ENCODE results near the gene MTHFD1L. TPM values are rescaled to one million over a fixed set of nuclear protein-coding genes. Genes with fewer than 3 reads are reported as not detected.

Gene MTHFD1L
- total RNA-seq, 6 experiments from 2014 or later, result 67.5 to 88.7 (median 80.9) TPM

DNA sequence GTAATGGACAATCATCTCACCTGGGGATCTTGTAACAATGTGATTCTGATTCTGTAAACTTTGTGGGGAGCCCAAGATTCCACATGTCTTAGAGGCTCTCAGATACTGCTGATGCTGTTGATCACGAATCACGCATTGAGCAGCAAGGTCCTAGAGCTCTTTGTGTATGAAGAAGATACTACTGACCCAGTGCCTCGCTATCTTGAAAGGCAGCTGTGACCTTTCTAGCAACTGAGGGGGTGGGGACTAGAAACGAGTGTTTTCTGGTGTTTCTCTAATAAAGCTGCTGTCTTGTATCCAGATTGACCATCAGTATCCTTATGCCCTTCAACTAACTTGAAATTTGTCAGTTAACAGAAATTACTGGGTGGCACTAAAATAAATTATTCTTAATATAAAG, 142.9 kb downstream of the MTHFD1L start:
- H3K27ac Mint-ChIP-seq, result no peak overlapping the region
- peaks cover 47% of the 10 kb centered on the region for H3K4me1 Mint-ChIP-seq (ENCODE audit: low read depth)
- H3K4me3 Mint-ChIP-seq, result no peak overlapping the region
- H3K27me3 Mint-ChIP-seq (ENCODE audit: insufficient read depth), result no peaks in the 10 kb centered on the region; the same call in none of the 2 replicates
- no peak for DNase-seq
- H3K9me3 Mint-ChIP-seq, result no peaks in the 10 kb centered on the region
- TF ChIP-seq, protein P1, sequence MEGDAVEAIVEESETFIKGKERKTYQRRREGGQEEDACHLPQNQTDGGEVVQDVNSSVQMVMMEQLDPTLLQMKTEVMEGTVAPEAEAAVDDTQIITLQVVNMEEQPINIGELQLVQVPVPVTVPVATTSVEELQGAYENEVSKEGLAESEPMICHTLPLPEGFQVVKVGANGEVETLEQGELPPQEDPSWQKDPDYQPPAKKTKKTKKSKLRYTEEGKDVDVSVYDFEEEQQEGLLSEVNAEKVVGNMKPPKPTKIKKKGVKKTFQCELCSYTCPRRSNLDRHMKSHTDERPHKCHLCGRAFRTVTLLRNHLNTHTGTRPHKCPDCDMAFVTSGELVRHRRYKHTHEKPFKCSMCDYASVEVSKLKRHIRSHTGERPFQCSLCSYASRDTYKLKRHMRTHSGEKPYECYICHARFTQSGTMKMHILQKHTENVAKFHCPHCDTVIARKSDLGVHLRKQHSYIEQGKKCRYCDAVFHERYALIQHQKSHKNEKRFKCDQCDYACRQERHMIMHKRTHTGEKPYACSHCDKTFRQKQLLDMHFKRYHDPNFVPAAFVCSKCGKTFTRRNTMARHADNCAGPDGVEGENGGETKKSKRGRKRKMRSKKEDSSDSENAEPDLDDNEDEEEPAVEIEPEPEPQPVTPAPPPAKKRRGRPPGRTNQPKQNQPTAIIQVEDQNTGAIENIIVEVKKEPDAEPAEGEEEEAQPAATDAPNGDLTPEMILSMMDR (IDR thresholded peaks at IDR 0.05), result no peak
- H3K36me3 Mint-ChIP-seq (ENCODE audit: low read depth), result peaks cover 29% of the 10 kb centered on the region; the same call in 1 of the 2 replicates

DNA sequence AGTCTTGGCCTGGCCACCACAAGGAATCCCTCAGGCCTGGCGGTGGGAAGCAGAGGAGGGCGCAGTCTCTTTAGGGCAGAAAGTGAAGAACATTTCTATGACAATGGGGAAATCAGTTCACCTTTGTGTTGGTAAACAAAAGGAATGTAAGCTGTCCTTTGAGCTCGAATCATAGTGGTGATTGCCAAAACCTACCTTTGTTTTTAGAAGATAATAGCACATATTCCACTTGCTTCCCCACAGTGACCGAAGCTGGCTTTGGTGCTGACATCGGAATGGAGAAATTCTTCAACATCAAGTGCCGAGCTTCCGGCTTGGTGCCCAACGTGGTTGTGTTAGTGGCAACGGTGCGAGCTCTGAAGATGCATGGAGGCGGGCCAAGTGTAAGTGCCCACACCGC, 144.1 kb downstream of the MTHFD1L start:
- H3K36me3 Mint-ChIP-seq (ENCODE audit: low read depth), result peaks cover 35% of the 10 kb centered on the region
- H3K4me3 Mint-ChIP-seq, result no peak overlapping the region
- peaks cover 3% of the 10 kb centered on the region; the same call in 1 of the 2 replicates for H3K27me3 Mint-ChIP-seq (ENCODE audit: insufficient read depth)
- no peaks in the 10 kb centered on the region for H3K9me3 Mint-ChIP-seq
- DNase-seq, result no peak
- H3K27ac Mint-ChIP-seq, result no peak overlapping the region
- TF ChIP-seq, protein P1 (IDR thresholded peaks at IDR 0.05), result no peak
- H3K4me1 Mint-ChIP-seq (ENCODE audit: low read depth), result peaks cover 39% of the 10 kb centered on the region

DNA sequence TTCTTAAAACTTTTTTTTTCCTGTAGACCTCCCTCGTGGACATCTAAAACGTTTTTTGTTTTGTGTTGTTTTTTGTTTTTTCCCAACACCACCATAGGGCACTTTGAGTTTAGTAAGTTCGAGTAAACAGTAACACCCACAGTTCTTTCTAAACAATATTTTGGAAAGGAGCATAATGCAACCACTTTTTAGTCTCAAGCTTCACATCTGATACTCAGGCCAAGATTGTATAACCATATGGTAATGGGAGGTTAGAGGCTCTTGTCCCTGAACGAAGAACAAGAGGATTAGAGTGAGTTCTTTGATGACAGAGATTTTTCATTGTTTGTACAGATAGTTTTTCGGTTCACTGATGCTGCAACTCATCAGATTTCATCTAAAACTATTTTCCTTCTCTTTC, 144.6 kb downstream of the MTHFD1L start:
- Mint-ChIP-seq H3K27me3 (ENCODE audit: insufficient read depth) (peaks cover 3% of the 10 kb centered on the region; the same call in 1 of the 2 replicates), H3K27ac (peak overlapping the region; percentile 32; the same call in 1 of the 2 replicates), H3K4me3 (no peak overlapping the region), H3K36me3 (ENCODE audit: low read depth) (peaks cover 38% of the 10 kb centered on the region), H3K4me1 (ENCODE audit: low read depth) (peaks cover 36% of the 10 kb centered on the region), H3K9me3 (no peaks in the 10 kb centered on the region)
- TF ChIP-seq, protein P1 (IDR thresholded peaks at IDR 0.05), result no peak
- no peak for DNase-seq

DNA sequence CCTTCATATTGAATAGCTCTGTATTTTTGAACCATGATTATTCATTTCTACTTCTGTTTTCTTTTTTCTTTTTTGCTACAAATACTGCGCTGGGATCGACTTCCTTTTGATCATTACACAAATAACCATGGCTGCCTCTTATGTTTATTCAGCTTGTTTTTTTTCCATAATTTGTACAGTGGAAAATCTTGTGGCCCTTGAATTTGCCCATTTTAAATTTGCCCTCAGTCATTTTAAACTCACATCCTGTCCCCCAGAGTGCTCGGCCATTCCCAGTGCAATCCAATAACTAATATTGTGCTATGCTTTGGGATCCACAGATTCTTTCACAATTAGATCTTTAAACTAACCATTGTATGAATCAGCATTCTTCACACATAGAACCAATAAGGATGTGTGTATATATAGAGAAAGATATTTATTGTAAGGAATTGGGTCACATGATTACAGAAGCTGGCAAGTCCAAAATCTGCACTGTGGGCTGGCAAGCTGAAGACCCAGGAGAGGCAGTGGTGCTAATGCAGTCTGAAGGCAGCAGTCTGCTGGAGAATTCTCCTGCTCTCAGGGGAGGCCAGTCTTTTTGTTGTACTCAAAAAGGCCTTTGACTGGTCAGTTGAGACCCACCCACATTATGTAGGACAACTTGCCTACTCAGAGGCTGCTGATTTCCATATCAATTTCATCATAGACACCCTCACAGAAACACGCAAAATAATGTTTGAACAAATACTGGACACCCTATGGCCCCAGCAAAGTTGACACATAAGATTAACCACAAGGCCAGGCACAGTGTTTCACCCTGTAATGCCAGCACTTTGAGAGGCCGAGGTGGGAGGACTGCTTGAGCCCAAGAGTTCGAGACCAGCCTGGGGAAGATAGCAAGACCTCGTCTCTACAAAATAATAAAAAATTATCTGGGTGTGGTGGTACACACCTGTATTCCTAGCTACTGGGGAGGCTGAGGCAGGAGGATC, 147.1 kb downstream of the MTHFD1L start:
- Mint-ChIP-seq H3K27ac (peak overlapping the region; percentile 71), H3K36me3 (ENCODE audit: low read depth) (peaks cover 32% of the 10 kb centered on the region), H3K9me3 (no peaks in the 10 kb centered on the region), H3K4me3 (no peak overlapping the region), H3K27me3 (ENCODE audit: insufficient read depth) (peaks cover 3% of the 10 kb centered on the region; the same call in 1 of the 2 replicates), H3K4me1 (ENCODE audit: low read depth) (peaks cover 29% of the 10 kb centered on the region)
- DNase-seq, result no peak
- TF ChIP-seq, protein P1 (IDR thresholded peaks at IDR 0.05), result no peak

DNA sequence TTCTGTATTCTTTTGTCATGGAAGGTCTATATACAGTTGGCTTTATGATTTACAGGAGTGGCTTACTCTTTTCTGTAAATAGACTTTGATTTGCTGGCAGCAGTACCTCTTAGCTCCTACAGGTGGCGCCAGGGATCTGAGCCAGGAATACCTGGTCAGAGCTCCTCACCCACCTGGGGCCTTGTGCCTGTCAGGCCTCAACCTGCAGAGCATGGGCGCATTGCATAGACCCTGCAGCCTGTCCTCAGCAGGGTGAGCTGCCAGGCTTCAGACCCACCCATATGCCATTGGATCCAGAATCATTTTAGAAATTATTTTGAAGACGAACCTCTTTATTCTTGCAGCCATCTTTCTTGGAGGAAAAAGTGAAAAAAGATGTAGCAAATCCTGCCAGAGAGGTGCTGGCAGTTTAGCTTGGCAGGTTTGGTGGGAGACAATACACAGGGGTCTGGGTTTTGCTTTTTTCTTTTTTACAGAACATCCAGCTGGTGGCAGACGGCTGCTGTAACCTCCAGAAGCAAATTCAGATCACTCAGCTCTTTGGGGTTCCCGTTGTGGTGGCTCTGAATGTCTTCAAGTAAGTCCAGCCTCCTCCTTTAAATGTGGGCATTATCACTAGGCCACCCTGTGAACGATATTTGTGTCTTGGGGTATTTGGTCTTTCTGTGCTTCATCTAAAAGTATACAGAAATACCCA, 149.1 kb downstream of the MTHFD1L start:
- H3K4me1 Mint-ChIP-seq (ENCODE audit: low read depth), result peaks cover 29% of the 10 kb centered on the region
- TF ChIP-seq, protein P1 (IDR thresholded peaks at IDR 0.05), result peak; percentile 99
- peak; percentile 25 for DNase-seq
- no peaks in the 10 kb centered on the region for H3K9me3 Mint-ChIP-seq
- H3K27ac Mint-ChIP-seq, result peak overlapping the region; percentile 2; the same call in 1 of the 2 replicates
- peaks cover 25% of the 10 kb centered on the region for H3K36me3 Mint-ChIP-seq (ENCODE audit: low read depth)
- H3K4me3 Mint-ChIP-seq, result no peak overlapping the region
- H3K27me3 Mint-ChIP-seq (ENCODE audit: insufficient read depth), result peaks cover 3% of the 10 kb centered on the region; the same call in 1 of the 2 replicates
